GM12801 (cell line): Measurements from ENCODE around the gene P3H2.

Experiments
- CTCF ChIP-seq: IDR thresholded peaks from one replicate; pipeline ENCODE4 v1.5.1; 2011; ENCODE audit warnings: control low read depth; ENCODE audit not compliant: insufficient read length; ENCODE audit errors: extremely low read depth

P3H2 gene

GRCh38 chr3:189990826-189991225, 129.9 kb downstream of the P3H2 start:
- TF ChIP-seq CTCF, result no peak

GRCh38 chr3:189988854-189989253, 131.8 kb downstream of the P3H2 start:
- no peak for TF ChIP-seq CTCF

- TF ChIP-seq CTCF, result no peak
Observed at GRCh38 chr3:189988322-189988721, 132.4 kb downstream of the P3H2 start.

GRCh38 chr3:189985948-189986347, 134.7 kb downstream of the P3H2 start:
- no peak for TF ChIP-seq CTCF

GRCh38 chr3:189983612-189984011, 137.1 kb downstream of the P3H2 start:
- no peak for TF ChIP-seq CTCF

- TF ChIP-seq CTCF, result no peak
Observed at GRCh38 chr3:189982321-189982945, 138.3 kb downstream of the P3H2 start.

- no peak for TF ChIP-seq CTCF
Observed at GRCh38 chr3:189981668-189982067, 139.0 kb downstream of the P3H2 start.

GRCh38 chr3:189978753-189979152, 141.9 kb downstream of the P3H2 start:
- no peak for TF ChIP-seq CTCF
